GM20431 (cell line): ENCODE data around the gene NUDT2.
"Not testable (repeated sequence)": the region's sequence is repeated elsewhere in the genome, so short reads cannot be mapped to it uniquely, and the experiment has no call there.

Experiments
- in situ Hi-C: fragments of 300-500 bp; cut with MseI, MboI; formaldehyde crosslinking; loops from one replicate; pipeline ENCODE4 v1.15.0; 2020; ENCODE audit warnings: low sequenced_read_pairs; ENCODE audit not compliant: unreplicated experiment

NUDT2 gene

DNA sequence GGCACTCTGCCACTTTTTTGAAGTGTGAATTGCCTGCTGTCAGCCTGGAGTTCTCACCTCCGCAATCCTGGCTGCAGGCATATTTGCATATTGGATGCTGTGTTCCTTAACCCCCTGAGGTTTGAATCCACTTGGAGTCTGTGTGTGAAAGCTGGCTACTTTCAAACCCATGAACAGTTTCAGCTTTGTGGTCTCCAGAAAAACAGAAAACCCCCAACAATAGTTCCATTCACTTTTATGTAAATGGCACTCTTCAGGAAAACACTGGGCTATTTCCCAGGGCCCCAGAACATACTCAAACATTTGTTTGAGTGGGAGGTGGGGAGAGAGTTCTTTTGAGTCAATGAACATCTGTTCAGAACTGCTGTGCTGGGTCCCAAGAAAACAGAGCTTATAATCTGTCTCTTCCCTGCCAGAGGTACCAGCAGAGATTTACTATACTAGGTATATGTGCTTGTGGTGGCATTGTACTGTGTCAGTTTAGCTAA lies 5.0 kb downstream of the NUDT2 start:
- in situ Hi-C loops, result no loop called here

DNA sequence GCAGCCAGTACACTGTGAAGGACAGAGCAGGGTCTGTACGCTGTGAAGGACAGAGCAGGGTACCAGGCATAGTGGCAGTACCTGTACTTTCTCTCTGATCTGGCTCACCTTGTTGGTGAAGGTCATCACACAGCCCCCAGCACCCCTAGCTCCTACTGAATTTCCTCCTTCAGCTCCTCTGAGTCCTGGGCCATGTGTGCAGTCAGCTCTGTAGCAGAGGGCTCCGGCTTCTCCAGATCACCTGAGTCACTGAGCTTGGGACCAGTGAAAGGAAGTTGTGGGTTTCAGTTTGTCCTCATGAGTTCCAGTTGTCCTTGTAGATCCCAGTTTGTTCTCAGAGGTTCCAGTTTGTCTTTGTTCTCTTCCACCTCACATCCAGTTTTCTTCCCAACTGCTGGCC lies 5.5 kb downstream of the NUDT2 start:
- in situ Hi-C loops, result no loop called here

DNA sequence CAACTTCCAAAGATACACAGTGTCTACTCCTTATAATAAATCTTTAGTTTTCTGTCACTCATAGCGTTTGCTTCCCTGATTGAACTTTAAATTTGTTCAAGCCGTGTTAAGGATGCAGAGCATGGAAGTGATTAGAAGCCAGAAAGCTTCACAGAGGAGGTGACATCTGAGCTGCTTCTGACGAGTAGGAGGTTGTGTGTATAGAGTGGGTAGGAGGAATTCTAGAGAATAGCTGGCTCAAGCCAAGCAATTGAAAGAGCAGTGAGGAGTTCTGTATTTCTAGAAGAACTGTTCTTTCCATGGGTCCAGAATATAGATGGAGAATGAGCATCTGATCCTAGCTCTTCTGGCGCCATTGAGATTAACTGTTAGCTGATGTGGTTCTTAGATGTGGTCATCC lies 6.0 kb downstream of the NUDT2 start:
- in situ Hi-C loops, result no loop called here

DNA sequence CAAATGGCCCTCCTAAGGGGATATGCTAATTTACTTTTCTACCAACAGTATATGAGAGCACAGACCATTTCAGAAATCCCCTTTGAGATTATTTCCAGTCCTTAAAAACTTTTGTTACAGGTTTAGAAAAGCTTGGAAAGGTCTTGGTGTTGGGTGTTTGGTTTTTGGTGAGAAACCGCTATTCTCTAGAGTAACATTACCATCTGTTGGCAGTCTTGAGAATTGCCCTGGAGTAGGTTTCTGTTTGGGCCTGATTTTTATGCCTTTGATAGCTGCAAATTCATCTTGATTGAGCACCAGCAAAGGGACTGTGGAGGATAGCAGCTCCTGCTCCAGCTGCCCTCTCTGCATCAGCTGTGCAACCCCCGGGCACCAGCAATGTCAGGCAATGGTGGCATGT lies 8.0 kb downstream of the NUDT2 start:
- in situ Hi-C loops, result no loop called here

DNA sequence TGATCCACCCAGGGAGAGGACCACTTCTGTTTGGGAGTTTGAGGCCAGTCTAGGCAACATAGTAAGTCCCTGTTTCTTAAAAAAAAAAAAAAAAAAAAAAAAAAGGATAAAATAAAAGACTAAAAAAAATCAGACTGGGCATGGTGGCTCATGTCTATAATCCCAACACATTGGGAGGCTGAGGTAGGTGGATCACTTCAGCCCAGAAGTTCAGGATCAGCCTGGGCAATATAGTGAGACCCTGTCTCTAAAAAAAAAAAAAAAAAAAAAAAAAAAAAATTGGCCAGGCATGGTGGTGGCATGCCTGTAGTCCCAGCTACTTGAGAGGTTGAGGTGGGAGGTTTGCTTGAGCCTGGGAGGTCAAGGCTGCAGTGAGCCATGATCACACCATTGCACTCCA lies 8.7 kb downstream of the NUDT2 start:
- in situ Hi-C loops, result not testable (repeated sequence)

DNA sequence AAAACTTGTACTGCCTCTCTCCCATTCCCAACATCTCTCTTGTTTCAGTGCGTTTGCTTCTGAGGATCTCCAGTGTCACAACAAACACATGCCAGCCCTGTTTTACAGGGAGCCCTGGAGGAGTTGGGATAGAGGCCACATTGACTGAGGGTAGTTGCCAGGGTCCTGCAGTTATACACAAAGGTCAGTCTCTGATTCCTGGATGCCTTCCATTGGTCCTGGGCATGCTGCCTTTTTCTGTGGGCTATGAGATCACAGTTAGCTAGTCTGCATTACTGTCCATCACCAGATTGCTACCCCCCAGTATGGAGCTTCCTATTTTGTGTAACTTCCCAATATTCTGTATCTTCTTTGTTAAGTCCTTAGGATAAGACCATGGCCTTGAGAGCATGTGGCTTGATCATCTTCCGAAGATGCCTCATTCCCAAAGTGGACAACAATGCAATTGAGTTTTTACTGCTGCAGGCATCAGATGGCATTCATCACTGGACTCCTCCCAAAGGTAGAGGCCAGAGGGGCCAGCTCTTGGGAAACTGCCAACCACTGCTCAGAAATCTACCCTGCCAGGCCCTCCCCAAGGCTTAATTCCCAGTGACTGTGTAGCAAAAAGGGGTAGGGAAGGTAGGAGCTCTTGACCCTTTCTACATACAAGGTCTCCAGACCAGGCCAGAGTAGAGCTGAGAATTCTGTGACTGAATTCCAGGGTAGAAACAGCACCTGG lies 9.5 kb downstream of the NUDT2 start:
- in situ Hi-C loops, result no loop called here

DNA sequence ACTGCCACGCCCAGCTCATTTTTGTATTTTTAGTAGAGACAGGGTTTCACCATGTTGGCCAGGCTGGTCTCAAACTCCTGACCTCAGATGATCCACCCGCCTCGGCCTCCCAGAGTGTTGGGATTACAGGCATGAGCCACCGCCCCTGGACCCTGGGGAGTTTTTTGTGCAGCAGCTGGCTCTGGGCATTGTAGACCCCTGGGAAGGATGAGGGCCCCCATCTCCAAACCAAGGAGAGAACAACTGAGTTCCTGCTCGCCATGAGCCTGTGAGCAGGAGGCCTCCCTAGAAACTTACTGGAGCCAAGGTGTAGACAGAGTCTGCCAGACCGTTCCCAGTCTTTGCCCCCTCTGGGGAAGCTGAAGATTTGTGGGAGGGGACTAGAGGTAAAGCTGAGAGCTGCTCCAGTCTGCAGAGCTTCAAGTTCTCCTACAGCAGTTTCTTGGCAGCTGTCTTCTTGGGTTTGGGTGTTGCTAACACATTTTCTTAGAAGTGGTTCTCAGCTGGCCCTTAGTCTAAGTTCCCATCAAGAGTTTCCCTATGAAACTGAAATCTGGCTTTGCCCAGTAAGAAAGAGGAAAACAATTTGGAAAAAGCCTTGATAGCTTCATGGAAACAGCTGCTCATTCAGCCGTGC lies 12.4 kb downstream of the NUDT2 start:
- in situ Hi-C loops, result no loop called here

DNA sequence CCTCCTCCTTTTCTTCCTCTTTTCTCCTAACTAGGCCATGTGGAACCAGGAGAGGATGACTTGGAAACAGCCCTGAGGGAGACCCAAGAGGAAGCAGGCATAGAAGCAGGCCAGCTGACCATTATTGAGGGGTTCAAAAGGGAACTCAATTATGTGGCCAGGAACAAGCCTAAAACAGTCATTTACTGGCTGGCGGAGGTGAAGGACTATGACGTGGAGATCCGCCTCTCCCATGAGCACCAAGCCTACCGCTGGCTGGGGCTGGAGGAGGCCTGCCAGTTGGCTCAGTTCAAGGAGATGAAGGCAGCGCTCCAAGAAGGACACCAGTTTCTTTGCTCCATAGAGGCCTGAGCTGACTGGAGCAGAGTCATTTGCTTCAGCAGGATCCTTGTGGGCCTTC lies 13.7 kb downstream of the NUDT2 start:
- in situ Hi-C loops, result no loop called here

DNA sequence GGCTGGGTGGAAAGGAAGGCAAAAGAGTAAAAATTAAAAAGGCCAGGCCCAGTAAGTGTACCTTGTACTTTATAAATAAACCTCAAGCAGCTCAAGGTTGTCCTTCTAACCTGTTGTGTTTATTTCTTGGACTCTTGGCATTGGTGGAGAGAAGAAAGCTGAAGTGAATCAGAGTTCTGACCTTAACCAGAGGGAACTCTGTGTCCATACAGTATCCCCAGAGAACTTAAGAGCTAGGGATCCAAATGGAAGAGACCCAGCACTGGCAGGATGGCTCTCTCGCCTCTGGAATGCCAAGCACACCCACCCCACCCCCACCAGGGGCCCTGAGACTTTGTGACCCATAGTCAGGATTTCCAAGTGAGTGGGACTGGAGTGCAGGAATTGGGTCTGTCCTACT lies 14.2 kb downstream of the NUDT2 start:
- in situ Hi-C loops, result no loop called here

DNA sequence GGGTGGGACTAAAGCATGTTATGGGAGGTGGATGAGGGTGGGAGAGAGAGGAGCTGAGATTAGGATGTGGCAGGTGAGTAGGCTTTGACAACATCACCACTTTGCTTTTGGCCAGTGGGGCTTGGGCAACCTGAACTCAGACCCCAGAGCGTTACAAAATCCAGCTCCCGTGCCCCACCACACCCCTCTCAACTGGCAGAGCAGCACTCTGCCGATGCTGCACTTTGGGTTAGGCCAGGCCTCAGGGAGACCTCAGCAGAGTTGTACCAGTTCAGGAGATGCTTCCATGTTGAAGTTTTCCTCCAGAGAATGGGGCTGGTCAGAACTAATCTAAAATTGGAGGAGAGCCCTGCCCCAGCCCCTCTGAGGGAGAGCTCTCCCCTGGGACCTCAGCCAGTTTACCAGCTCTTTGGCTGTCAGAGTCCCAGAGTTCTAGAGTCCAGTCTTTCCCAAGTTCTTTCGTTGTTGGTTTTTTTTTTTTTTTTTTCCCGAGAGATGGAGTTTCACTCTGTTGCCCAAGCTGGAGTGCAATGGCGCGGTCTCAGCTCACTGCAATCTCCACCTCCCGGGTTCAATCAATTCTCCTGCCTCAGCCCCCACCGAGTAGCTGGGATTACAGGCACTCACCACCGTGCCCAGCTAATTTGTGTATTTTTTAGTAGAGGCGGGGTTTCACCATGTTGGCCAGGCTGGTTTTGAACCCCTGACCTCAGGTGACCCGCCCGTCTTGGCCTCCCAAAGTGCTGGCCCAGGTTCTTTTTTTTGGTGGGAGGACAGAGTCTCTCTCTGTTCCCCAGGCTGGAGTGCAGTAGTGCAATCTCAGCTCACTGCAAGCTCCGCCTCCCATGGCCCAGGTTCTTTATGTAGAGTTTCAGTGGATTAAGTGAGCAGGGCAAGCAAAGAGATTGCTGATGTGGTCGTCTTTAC lies 17.8 kb downstream of the NUDT2 start:
- in situ Hi-C loops, result no loop called here

DNA sequence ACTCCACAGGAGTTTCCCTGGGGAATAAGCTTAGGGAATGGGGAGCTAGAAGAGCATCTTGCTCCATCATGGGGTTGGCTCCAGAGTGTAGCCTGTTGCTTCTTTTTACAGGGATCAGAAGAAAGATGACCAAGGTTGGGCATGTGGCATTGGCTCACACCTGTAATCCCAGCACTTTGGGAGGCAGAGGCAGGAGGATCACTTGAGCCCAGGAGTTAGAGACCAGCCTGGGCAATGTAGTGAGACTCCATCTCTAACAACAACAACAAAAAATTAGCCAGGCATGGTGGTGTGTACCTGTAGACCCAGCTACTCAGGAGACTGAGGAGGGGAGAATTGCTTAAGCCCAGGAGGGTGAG lies 18.4 kb downstream of the NUDT2 start:
- in situ Hi-C loops, result no loop called here

DNA sequence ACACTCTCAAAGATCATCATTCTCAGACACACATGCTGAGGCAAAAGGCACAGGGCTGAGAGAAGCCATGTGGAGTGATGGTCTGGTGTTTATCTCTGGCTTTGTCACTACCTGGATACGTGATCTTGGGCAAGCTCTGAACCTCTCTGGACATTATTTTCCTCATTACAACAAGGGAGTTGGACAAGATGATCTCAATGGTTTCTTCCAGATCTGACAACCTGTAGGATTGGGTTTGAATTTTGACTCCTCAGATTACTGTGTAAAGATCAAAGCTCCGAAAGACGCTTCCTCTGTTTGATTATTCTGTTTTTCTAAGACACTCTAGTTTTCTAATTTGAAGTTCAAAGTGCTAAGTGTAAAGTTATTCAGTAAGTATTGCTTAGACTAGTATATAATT lies 20.0 kb downstream of the NUDT2 start:
- in situ Hi-C loops, result no loop called here

DNA sequence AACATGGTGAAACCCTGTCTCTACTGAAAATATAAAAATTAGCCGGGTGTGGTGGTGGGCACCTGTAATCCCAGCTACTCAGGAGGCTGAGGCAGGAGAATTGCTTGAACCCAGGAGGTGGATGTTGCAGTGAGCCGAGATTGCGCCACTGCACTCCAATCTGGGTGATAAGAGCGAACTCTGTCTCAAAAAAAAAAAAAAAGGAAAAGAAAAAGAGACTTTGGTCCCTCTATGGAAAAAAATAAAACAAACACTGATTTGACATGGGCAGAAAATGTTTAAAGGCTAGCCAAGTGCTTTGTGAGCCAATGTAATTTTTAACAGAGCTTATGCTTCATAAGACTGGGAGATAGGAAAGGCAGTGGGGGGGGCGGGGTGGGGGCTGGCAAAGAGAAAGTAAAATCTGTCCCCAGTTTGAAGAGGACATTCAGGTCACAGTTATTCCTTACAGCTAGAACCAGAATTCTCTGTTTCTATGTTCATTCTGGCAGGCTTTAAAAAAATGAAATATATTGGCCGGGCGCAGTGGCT lies 22.8 kb downstream of the NUDT2 start:
- in situ Hi-C loops, result not testable (repeated sequence)

DNA sequence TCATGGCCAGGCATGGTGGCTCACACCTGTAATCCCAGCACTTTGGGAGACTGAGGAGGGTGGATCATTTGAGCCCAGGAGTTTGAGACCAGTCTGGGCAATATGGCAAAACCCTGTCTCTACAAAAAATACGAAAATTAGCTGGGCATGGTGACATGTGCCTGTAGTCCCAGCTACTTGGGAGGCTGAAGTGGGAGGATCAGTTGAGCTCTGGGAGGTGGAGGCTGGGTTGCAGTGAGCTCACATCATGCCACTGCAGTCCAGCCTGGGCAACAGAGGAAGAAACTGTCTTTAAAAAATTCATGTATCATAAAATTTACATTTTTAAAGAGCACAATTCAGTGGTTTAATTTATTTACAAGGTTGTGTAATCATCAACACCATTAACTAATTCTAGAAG lies 23.6 kb downstream of the NUDT2 start:
- in situ Hi-C loops, result not testable (repeated sequence)

DNA sequence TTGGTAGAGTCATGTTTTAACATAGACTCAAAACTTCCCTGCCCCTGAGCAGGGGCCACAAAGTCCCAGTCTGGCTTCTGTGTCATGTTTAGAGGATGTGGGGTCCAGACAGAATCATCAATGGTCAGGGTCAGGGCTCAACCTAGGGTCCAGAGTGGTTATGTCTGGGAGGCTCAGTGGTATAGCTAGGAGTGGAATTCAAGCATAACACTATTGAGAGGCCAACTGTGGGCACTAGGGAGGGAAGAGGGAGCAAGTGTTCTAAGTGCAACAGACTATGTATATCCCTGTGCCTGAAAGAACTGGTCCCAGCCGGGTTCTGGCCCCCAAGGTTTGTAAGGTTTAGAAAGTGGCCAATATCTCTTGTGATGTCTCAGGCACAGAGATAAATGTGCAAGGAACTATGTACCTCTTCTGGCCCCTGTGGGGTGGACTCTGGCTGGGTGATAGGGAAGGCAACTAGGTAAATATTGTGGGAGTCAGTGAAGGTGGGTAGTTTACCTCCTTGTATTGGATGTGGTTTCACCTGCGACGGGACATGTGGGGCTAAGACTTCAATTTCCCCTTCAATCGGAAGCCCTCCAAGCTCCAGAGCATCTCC lies 33.3 kb downstream of the NUDT2 start:
- in situ Hi-C loops, result no loop called here

DNA sequence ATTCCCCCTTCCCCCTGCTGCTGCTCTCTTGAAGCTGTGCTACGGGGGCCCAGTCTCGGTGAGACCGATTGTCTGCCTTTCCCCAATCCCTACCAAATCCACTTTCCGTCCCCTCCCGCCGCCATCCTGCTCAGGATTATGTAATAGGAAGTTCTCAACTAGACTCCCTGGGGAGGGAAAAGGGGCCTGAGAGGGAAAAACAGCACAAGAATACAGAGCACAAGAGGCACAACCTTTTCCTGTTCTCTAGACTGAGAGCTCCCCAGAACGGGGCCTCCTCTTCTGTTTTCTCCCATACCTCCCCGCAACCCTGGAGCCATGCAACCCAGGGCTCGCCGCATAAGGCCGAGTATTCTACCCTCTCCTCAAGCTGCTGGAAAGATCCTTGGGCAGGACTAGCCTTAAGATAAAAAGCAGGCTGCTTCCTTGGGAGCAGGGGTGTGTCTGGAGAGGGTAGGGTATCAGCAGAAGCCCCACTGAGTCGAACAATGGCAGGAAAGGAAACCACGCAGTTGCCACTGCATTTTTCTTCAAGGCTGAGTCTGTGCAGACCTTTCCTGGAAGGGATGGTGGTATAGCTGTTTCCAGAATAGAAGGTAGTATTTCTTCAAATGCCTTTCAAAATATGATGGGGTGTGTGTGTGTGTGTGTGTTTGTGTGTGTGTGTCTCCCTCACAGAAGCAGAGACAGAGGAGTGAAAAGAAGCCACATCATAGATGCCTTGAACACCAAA lies 34.4 kb downstream of the NUDT2 start:
- in situ Hi-C loops, result no loop called here

DNA sequence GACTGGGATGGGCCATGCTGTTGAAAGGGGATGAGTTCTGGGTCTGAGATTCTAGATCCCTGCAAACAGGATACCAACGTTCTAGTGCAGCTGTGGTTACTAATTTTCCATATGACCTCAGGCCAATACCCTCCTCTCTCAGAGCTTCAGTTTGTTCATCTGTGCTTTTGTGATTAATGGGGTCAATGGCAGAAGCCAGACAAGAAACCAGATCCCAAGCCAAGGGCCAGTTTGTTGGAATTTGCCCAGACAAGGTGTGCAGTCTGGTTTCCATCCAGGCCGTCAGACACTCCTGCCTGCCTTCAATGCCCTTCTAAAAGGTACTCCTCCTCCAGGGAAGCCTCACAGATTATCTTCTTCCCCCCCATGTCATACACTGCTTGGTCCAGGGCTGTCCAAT lies 35.9 kb downstream of the NUDT2 start:
- in situ Hi-C loops, result no loop called here

DNA sequence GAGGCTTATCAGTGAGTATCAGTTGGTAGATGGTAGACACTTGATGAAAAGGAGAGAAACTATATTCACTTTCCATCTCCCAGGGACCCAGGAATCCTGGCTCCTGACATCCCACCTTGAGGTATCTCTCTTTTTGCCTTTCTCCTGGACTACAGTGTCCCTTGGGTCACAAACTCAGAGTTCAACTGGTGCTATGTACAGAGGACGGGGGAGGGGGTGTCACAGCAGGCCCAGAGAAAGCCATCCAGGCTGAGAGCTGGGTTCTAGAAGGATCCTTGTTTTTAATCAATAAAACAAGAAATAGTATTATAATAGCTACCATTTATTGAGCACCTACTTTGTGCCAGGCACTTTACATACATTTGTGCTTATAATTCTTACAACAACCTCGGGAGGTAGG lies 37.0 kb downstream of the NUDT2 start:
- in situ Hi-C loops, result no loop called here

DNA sequence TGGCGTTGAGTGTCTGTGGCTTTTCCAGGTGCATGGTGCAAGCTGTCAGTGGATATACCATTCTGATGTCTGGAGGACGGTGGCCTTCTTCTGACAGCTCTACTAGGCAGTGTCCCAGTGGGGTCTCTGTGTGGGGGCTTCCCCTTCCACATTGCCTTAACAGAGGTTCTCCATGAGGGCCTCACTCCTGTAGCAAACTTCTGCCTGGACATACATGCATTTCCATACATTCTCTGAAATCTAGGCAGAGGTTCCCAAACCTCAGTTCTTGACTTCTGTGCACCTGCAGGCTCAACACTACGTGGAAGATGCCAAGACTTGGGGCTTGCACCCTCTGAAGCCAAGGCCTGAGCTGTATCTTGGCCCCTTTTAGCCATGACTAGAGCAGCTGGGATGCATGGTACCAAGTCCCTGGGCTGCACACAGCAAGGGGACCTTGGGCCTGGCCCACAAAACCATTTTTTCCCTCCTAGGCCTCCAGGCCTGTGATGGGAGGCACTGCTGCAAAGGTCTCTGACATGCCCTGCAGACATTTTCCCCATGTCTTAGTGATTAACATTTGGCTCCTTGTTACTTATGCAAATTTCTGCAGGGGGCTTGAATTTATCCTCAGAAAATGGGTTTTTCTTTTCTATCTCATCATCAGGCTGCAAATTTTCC lies 38.5 kb downstream of the NUDT2 start:
- in situ Hi-C loops, result not testable (repeated sequence)
